Astrocyte (in vitro differentiated cells and primary cell): ENCODE results near the gene TMEM127. TPM values are rescaled to one million over a fixed set of nuclear protein-coding genes. Genes with fewer than 3 reads are reported as not detected.

Source experiments
- DNase-seq: peaks from one replicate; pipeline ENCODE4 v3.0.0-alpha.2; 2010; ENCODE audit warnings: low read depth
- FAIRE-seq: peaks from 2 replicates; lab custom pipeline; 2011; peaks lifted over from hg19 to GRCh38; lab: Jason Lieb, UNC
- H2AFZ ChIP-seq: 2 replicates; pipeline ENCODE4 v1.6.0; 2012; ENCODE audit warnings: low read depth, low read length, inconsistent platforms
- H3K27ac ChIP-seq: 2 replicates; pipeline ENCODE4 v1.5.1; 2011; ENCODE audit warnings: low read depth, low read length, inconsistent platforms
- H3K27me3 ChIP-seq: 2 replicates; pipeline ENCODE4 v1.6.0; 2011; ENCODE audit warnings: low read length, inconsistent platforms; ENCODE audit not compliant: insufficient read depth
- H3K36me3 ChIP-seq: 2 replicates; pipeline ENCODE4 v1.5.1; 2011; ENCODE audit warnings: low read length, inconsistent platforms; ENCODE audit not compliant: insufficient read depth
- H3K4me1 ChIP-seq: 2 replicates; pipeline ENCODE4 v1.5.1; 2011; ENCODE audit warnings: low read length, inconsistent platforms; ENCODE audit not compliant: insufficient read depth
- H3K4me2 ChIP-seq: 2 replicates; pipeline ENCODE4 v1.6.0; 2012; ENCODE audit warnings: low read length, inconsistent platforms
- H3K4me3 ChIP-seq: 2 replicates; pipeline ENCODE4 v1.5.1; 2011; ENCODE audit warnings: low read depth, mild to moderate bottlenecking, low read length, inconsistent platforms; ENCODE audit not compliant: insufficient read depth
- H3K79me2 ChIP-seq: 2 replicates; pipeline ENCODE4 v1.6.0; 2012; ENCODE audit warnings: mild to moderate bottlenecking, low read length, inconsistent platforms; ENCODE audit not compliant: insufficient read depth
- H3K9ac ChIP-seq: 2 replicates; pipeline ENCODE4 v1.6.0; 2012; ENCODE audit warnings: mild to moderate bottlenecking, low read length, inconsistent platforms
- H3K9me3 ChIP-seq: 2 replicates; pipeline ENCODE4 v1.5.1; 2012; ENCODE audit warnings: low read depth, mild to moderate bottlenecking, low read length, inconsistent platforms; ENCODE audit not compliant: insufficient read depth
- H4K20me1 ChIP-seq: 2 replicates; pipeline ENCODE4 v1.6.0; 2012; ENCODE audit warnings: low read length, inconsistent platforms; ENCODE audit not compliant: insufficient read depth
- H3K27ac Mint-ChIP-seq: one replicate; pipeline ENCODE4 v1.8.0; 2021; ENCODE audit warnings: mild to moderate bottlenecking, mixed read lengths; ENCODE audit not compliant: unreplicated experiment
- H3K27me3 Mint-ChIP-seq: one replicate; pipeline ENCODE4 v1.8.0; 2021; ENCODE audit warnings: low read depth, mixed read lengths; ENCODE audit not compliant: unreplicated experiment
- H3K36me3 Mint-ChIP-seq: one replicate; pipeline ENCODE4 v1.8.0; 2021; ENCODE audit warnings: low read depth, mixed read lengths; ENCODE audit not compliant: unreplicated experiment
- H3K4me1 Mint-ChIP-seq: one replicate; pipeline ENCODE4 v1.8.0; 2021; ENCODE audit warnings: low read depth, mixed read lengths; ENCODE audit not compliant: unreplicated experiment
- H3K4me3 Mint-ChIP-seq: one replicate; pipeline ENCODE4 v1.8.0; 2021; ENCODE audit warnings: mild to moderate bottlenecking, moderate library complexity, mixed read lengths; ENCODE audit not compliant: unreplicated experiment
- H3K9me3 Mint-ChIP-seq: one replicate; pipeline ENCODE4 v1.8.0; 2021; ENCODE audit warnings: mild to moderate bottlenecking, mixed read lengths; ENCODE audit not compliant: unreplicated experiment
- CTCF ChIP-seq: IDR thresholded peaks from 2 replicates; pipeline ENCODE4 v1.5.1; 2011; ENCODE audit warnings: low read depth, mild to moderate bottlenecking, inconsistent platforms, low read length, moderate library complexity; ENCODE audit not compliant: insufficient read depth
- EZH2 ChIP-seq: IDR thresholded peaks from 2 replicates; pipeline ENCODE4 v1.6.1; 2012; ENCODE audit warnings: mild to moderate bottlenecking, low read length, inconsistent platforms; ENCODE audit not compliant: insufficient read depth
- total RNA-seq: library from RNA; stranded (reverse); gene quantifications from 2 replicates; pipeline ENCODE4 v1.2.1, GENCODE V29; 2021

TMEM127 gene
- total RNA-seq, 1 donor from 2014 or later = 41.7 TPM

GRCh38 chr2:96271995-96272394 lies 6.2 kb upstream of the TMEM127 start:
- H3K9me3 ChIP-seq = no peaks in the 10 kb centered on the region
- peaks cover 17% of the 10 kb centered on the region for H4K20me1 ChIP-seq
- H3K27ac ChIP-seq = no peak overlapping the region
- Mint-ChIP-seq H3K27me3 (no peaks in the 10 kb centered on the region), H3K4me1 (peaks cover 13% of the 10 kb centered on the region), H3K9me3 (no peaks in the 10 kb centered on the region), H3K36me3 (peaks cover 7% of the 10 kb centered on the region), H3K27ac (peak overlapping the region; percentile 34), H3K4me3 (no peak overlapping the region)
- no peaks in the 10 kb centered on the region for H3K27me3 ChIP-seq
- TF ChIP-seq CTCF = no peak
- no peak for TF ChIP-seq EZH2
- H3K4me2 ChIP-seq = no peak overlapping the region
- H3K79me2 ChIP-seq = peaks cover 15% of the 10 kb centered on the region
- H3K9ac ChIP-seq = no peak overlapping the region
- H2AFZ ChIP-seq = no peak overlapping the region
- DNase-seq (no peak), FAIRE-seq (no peak)
- H3K4me1 ChIP-seq = peaks cover 9% of the 10 kb centered on the region
- H3K4me3 ChIP-seq = no peak overlapping the region
- H3K36me3 ChIP-seq = peaks cover 42% of the 10 kb centered on the region

GRCh38 chr2:96267159-96267971 lies 1.6 kb upstream of the TMEM127 start:
- Mint-ChIP-seq H3K27ac (peak overlapping the region; percentile 69), H3K4me3 (peak overlapping the region; percentile 96), H3K36me3 (peaks cover 6% of the 10 kb centered on the region), H3K27me3 (no peaks in the 10 kb centered on the region), H3K9me3 (no peaks in the 10 kb centered on the region), H3K4me1 (peaks cover 15% of the 10 kb centered on the region)
- TF ChIP-seq CTCF (peak; percentile 34), EZH2 (no peak)
- no peak overlapping the region for H2AFZ ChIP-seq
- FAIRE-seq (no peak), DNase-seq (no peak)
- H3K36me3 ChIP-seq = peaks cover 20% of the 10 kb centered on the region
- H3K9me3 ChIP-seq = no peaks in the 10 kb centered on the region
- peak overlapping the region; percentile 87 for H3K4me3 ChIP-seq
- peaks cover 56% of the 10 kb centered on the region for H3K79me2 ChIP-seq
- H3K27ac ChIP-seq = no peak overlapping the region
- H3K4me2 ChIP-seq = peak overlapping the region; percentile 93
- H3K4me1 ChIP-seq = peaks cover 26% of the 10 kb centered on the region
- H4K20me1 ChIP-seq = peaks cover 40% of the 10 kb centered on the region
- no peaks in the 10 kb centered on the region for H3K27me3 ChIP-seq
- peak overlapping the region; percentile 87 for H3K9ac ChIP-seq

GRCh38 chr2:96265349-96265839 lies 403 bp downstream of the TMEM127 start:
- Histone ChIP-seq H3K9me3 (no peaks in the 10 kb centered on the region), H3K4me3 (peak overlapping the region; percentile 87), H3K79me2 (peaks cover 73% of the 10 kb centered on the region), H2AFZ (peak overlapping the region; percentile 95), H3K4me1 (peaks cover 36% of the 10 kb centered on the region), H3K27me3 (no peaks in the 10 kb centered on the region), H3K9ac (peak overlapping the region; percentile 87), H3K27ac (peak overlapping the region; percentile 81), H3K36me3 (peaks cover 17% of the 10 kb centered on the region), H3K4me2 (peak overlapping the region; percentile 99), H4K20me1 (peaks cover 56% of the 10 kb centered on the region)
- Mint-ChIP-seq H3K27ac (no peak overlapping the region), H3K27me3 (no peaks in the 10 kb centered on the region), H3K36me3 (peaks cover 6% of the 10 kb centered on the region), H3K4me3 (peak overlapping the region; percentile 96), H3K4me1 (peaks cover 22% of the 10 kb centered on the region), H3K9me3 (no peaks in the 10 kb centered on the region)
- DNase-seq (no peak), FAIRE-seq (no peak)
- TF ChIP-seq CTCF = no peak
- no peak for TF ChIP-seq EZH2
